IMR-90 (cell line): ENCODE results near the gene KLHDC7B. TPM values are rescaled to one million over a fixed set of nuclear protein-coding genes. Genes with fewer than 3 reads are reported as not detected.

Source experiments
- ATAC-seq: fragments of 200-7000 bp; cut with Tn5 transposase; 2 replicates; pipeline ENCODE4 v1.9.1; 2020; ENCODE audit warnings: low read depth, mild to moderate bottlenecking, moderate library complexity
- BruUV-seq: library from RNA; stranded (reverse); fragments of 400-500 nt; replicated peaks from 2 replicates; lab custom pipeline; 2021; lab: Mats Ljungman, UMichigan
- CTCF ChIA-PET: fragments of 300-600 bp; formaldehyde crosslinking; extraction: SDS; loops from one replicate; lab custom pipeline; 2021; ENCODE audit warnings: antibody characterized with exemption; lab: Yijun Ruan, JAX
- POLR2A ChIA-PET: fragments of 300-600 bp; sonication (Branson Sonifier 250); formaldehyde crosslinking; loops from one replicate; lab custom pipeline; 2022; ENCODE audit warnings: antibody characterized with exemption; ENCODE audit not compliant: unreplicated experiment; lab: Charles Lee
- DNase-seq: peaks from one replicate; pipeline ENCODE4 v3.0.0; 2013
- H2AFZ ChIP-seq: replicated peaks from 2 replicates; pipeline ENCODE3; 2013; ENCODE audit warnings: low read length, mild to moderate bottlenecking; ENCODE audit not compliant: poor library complexity
- H2AK5ac ChIP-seq: 2 replicates; pipeline ENCODE4 v1.6.1; 2013; ENCODE audit warnings: low read depth, low read length, inconsistent platforms
- H2AK9ac ChIP-seq: replicated peaks from 2 replicates; pipeline ENCODE3; 2013; ENCODE audit warnings: mild to moderate bottlenecking, low read depth, low read length, moderate library complexity; ENCODE audit not compliant: poor library complexity
- H2BK120ac ChIP-seq: 2 replicates; pipeline ENCODE4 v1.6.1; 2013; ENCODE audit warnings: low read depth, low read length, inconsistent platforms
- H2BK15ac ChIP-seq: 3 replicates; pipeline ENCODE4 v1.6.1; 2013; ENCODE audit warnings: low read depth, low read length, inconsistent platforms
- H2BK20ac ChIP-seq: 2 replicates; pipeline ENCODE4 v1.6.1; 2013; ENCODE audit warnings: low read depth, mild to moderate bottlenecking, inconsistent platforms, low read length, moderate library complexity
- H2BK5ac ChIP-seq: 2 replicates; pipeline ENCODE4 v1.6.1; 2013; ENCODE audit warnings: mild to moderate bottlenecking, low read depth, low read length, inconsistent platforms; ENCODE audit not compliant: poor library complexity, severe bottlenecking
- H3K14ac ChIP-seq: replicated peaks from 2 replicates; pipeline ENCODE4 v1.6.1; 2013; ENCODE audit warnings: low read depth, low read length, inconsistent platforms
- H3K18ac ChIP-seq: 2 replicates; pipeline ENCODE4 v1.6.1; 2013; ENCODE audit warnings: low read depth, low read length, control low read depth
- H3K23ac ChIP-seq: 2 replicates; pipeline ENCODE4 v1.6.1; 2013; ENCODE audit warnings: low read depth, low read length, inconsistent platforms
- H3K27ac ChIP-seq: 2 replicates; pipeline ENCODE4 v1.5.1; 2013; ENCODE audit warnings: mild to moderate bottlenecking, control low read depth, low read length; ENCODE audit not compliant: insufficient read depth
- H3K27me3 ChIP-seq: 2 replicates; pipeline ENCODE4 v1.6.1; 2013; ENCODE audit warnings: low read length; ENCODE audit not compliant: control insufficient read depth, insufficient read depth
- H3K36me3 ChIP-seq: 2 replicates; pipeline ENCODE4 v1.6.1; 2013; ENCODE audit warnings: low read length, mixed read lengths; ENCODE audit not compliant: control insufficient read depth, insufficient read depth
- H3K4ac ChIP-seq: 2 replicates; pipeline ENCODE4 v1.6.1; 2013; ENCODE audit warnings: low read depth, low read length, inconsistent platforms
- H3K4me1 ChIP-seq: 2 replicates; pipeline ENCODE4 v1.6.1; 2013; ENCODE audit warnings: low read length, mixed read lengths; ENCODE audit not compliant: control insufficient read depth, insufficient read depth
- H3K4me2 ChIP-seq: 2 replicates; pipeline ENCODE4 v1.6.1; 2013; ENCODE audit warnings: low read depth, mild to moderate bottlenecking, control low read depth, low read length, moderate library complexity
- H3K4me3 ChIP-seq: 2 replicates; pipeline ENCODE4 v1.5.1; 2013; ENCODE audit warnings: low read depth, mild to moderate bottlenecking, control low read depth, low read length, moderate library complexity; ENCODE audit not compliant: insufficient read depth
- H3K56ac ChIP-seq: 2 replicates; pipeline ENCODE4 v1.6.1; 2013; ENCODE audit warnings: low read length, inconsistent platforms; ENCODE audit not compliant: insufficient read depth; ENCODE audit errors: extremely low read depth
- H3K79me1 ChIP-seq, 2 experiments: 2 replicates each; pipeline ENCODE4 v1.6.1; 2013; ENCODE audit warnings: low read length in 2 of 2, inconsistent platforms in 1 of 2, low read depth in 1 of 2
- H3K9ac ChIP-seq: 2 replicates; pipeline ENCODE4 v1.6.1; 2013; ENCODE audit warnings: low read depth, low read length, control low read depth
- H3K9me1 ChIP-seq: 2 replicates; pipeline ENCODE4 v1.6.1; 2013; ENCODE audit warnings: low read length, inconsistent platforms; ENCODE audit not compliant: insufficient read depth
- H3K9me3 ChIP-seq: 2 replicates; pipeline ENCODE4 v1.6.1; 2013; ENCODE audit warnings: low read length; ENCODE audit not compliant: control insufficient read depth, insufficient read depth
- H4K20me1 ChIP-seq: 2 replicates; pipeline ENCODE4 v1.6.1; 2013; ENCODE audit warnings: low read length, inconsistent platforms; ENCODE audit not compliant: insufficient read depth
- H4K5ac ChIP-seq: 2 replicates; pipeline ENCODE4 v1.6.1; 2013; ENCODE audit warnings: mild to moderate bottlenecking, low read depth, low read length, control low read depth
- H4K8ac ChIP-seq, 2 experiments: 2 replicates each; pipeline ENCODE4 v1.6.1; 2013; ENCODE audit warnings: low read depth in 2 of 2, low read length in 2 of 2, control low read depth in 1 of 2, inconsistent platforms in 1 of 2
- H4K91ac ChIP-seq: 2 replicates; pipeline ENCODE4 v1.6.1; 2013; ENCODE audit warnings: low read depth, low read length, inconsistent platforms; ENCODE audit not compliant: insufficient read depth
- CHD1 ChIP-seq: IDR thresholded peaks from 2 replicates; pipeline ENCODE4 v1.6.1; 2012; ENCODE audit warnings: low read depth, low read length, improper control_type of control experiment
- CTCF ChIP-seq: conservative IDR thresholded peaks from 2 replicates; pipeline ENCODE4 v1.5.1; 2012; ENCODE audit warnings: mild to moderate bottlenecking, low read depth, low read length, improper control_type of control experiment
- ELK1 ChIP-seq: fragments of 150-350 bp; IDR thresholded peaks from 2 replicates; pipeline ENCODE4 v1.6.1; 2016; ENCODE audit warnings: low read depth, mild to moderate bottlenecking, low read length, moderate library complexity, borderline replicate concordance
- WGBS, 2 experiments: methylation state at CpG; one replicate each; pipeline versions ENCODE4 v1.1.5 to v1.1.7; 2013; ENCODE audit warnings: missing lambda C conversion rate in 2 of 2; ENCODE audit not compliant: insufficient read length in 1 of 2; ENCODE audit errors: extremely low coverage in 2 of 2; 5-methylcytosine and 5-hydroxymethylcytosine counted together
- dilution Hi-C: fragments of 300-500 bp; cut with HindIII; formaldehyde crosslinking; loops from one replicate; pipeline ENCODE4 v1.14.3; 2018; ENCODE audit warnings: low sequenced_read_pairs; ENCODE audit not compliant: unreplicated experiment
- in situ Hi-C: fragments of 300-500 bp; cut with MboI; formaldehyde crosslinking; loops from 3 replicates; pipeline ENCODE4 v1.14.3; 2019; ENCODE audit warnings: low sequenced_read_pairs, inconsistent platforms, mixed read lengths
- intact Hi-C: fragments of 100-400 bp; cut with micrococcal nuclease; formaldehyde crosslinking; loops from 2 replicates; pipeline ENCODE4 v1.10.0; 2022
- polyA plus RNA-seq, 3 experiments: library from polyadenylated mRNA; depleted of rRNA; stranded (reverse); fragments of >200 nt; gene quantifications; 2 replicates each; pipeline ENCODE4 v1.2.3, GENCODE V29; 2012; ENCODE audit warnings: low replicate concordance in 1 of 3
- total RNA-seq: library from RNA; depleted of rRNA; stranded (reverse); fragments of >200 nt; gene quantifications from 2 replicates; pipeline ENCODE4 v1.2.3, GENCODE V29; 2012

The KLHDC7B gene
- total and polyA plus RNA-seq, 2 of the 4 experiments (the other 2 are of a cell fraction), result 0.05 TPM; not detected in 1

GRCh38 chr22:50575426-50575941 is 29.8 kb downstream of the KLHDC7B start:
- no peak for ATAC-seq
- H3K56ac ChIP-seq, result no peak overlapping the region
- TF ChIP-seq CHD1 (no peak), ELK1 (no peak), CTCF (no peak)
- in situ Hi-C loops (loop anchor here (5.0 kb wide), 1 partner anchor 48 kb away; the partner anchor contains the start of gene SCO2), intact Hi-C loops (loop anchor here (5.0 kb wide), 1 partner anchor 47 kb away; no protein-coding TSS in a partner anchor), dilution Hi-C loops (no loop called here)
- 72% methylated on average over 6 of the region's 8 CpGs; no CpG with 5 or more reads in 1 of the 2 experiments for WGBS, 2 experiments
- DNase-seq, result no peak
- no peak overlapping the region for H3K9ac ChIP-seq
- peaks cover 0 to 13% of the 10 kb centered on the region in 2 experiments; a peak in 1 of 4 replicates for H3K79me1 ChIP-seq
- H3K14ac ChIP-seq, result no peak overlapping the region
- no peaks in the 10 kb centered on the region for H4K20me1 ChIP-seq
- H4K8ac ChIP-seq, result no peak overlapping the region
- H3K9me1 ChIP-seq, result peaks cover 16% of the 10 kb centered on the region
- no peak overlapping the region for H2BK120ac ChIP-seq
- no peak overlapping the region for H2AK9ac ChIP-seq
- no peak overlapping the region for H3K4ac ChIP-seq
- H3K4me2 ChIP-seq, result no peak overlapping the region
- no peak overlapping the region for H4K91ac ChIP-seq
- H2AFZ ChIP-seq, result no peak overlapping the region
- POLR2A ChIA-PET, result no interaction called here
- no TSS peak for BruUV-seq
- no peak overlapping the region for H2BK15ac ChIP-seq
- H3K36me3 ChIP-seq, result peaks cover 2% of the 10 kb centered on the region; the same call in 1 of the 2 replicates
- H2BK20ac ChIP-seq, result no peak overlapping the region
- no peak overlapping the region for H3K23ac ChIP-seq
- no peak overlapping the region for H2BK5ac ChIP-seq
- H3K18ac ChIP-seq, result no peak overlapping the region
- no peaks in the 10 kb centered on the region for H3K27me3 ChIP-seq
- no peak overlapping the region for H2AK5ac ChIP-seq
- no peaks in the 10 kb centered on the region for H3K9me3 ChIP-seq
- H3K4me1 ChIP-seq, result peaks cover 12% of the 10 kb centered on the region
- no peak overlapping the region for H3K27ac ChIP-seq
- H3K4me3 ChIP-seq, result no peak overlapping the region
- CTCF ChIA-PET, result interaction anchor here (1.4 kb wide), 1 partner anchor 13 kb away, joined by 5 read pairs; the partner anchor contains the start of gene SYCE3
- no peak overlapping the region for H4K5ac ChIP-seq
